ENCODE data around the gene COG4. TPM values are rescaled to one million over a fixed set of nuclear protein-coding genes. Genes with fewer than 3 reads are reported as not detected.
A peak's percentile ranks its signal among the peaks of the same experiment; 100 is the strongest.
"Not testable (repeated sequence)": the region's sequence is repeated elsewhere in the genome, so short reads cannot be mapped to it uniquely, and the experiment has no call there.

Gene COG4
- total and polyA plus RNA-seq, 2 donors = 39.6 to 63.3 TPM

DNA sequence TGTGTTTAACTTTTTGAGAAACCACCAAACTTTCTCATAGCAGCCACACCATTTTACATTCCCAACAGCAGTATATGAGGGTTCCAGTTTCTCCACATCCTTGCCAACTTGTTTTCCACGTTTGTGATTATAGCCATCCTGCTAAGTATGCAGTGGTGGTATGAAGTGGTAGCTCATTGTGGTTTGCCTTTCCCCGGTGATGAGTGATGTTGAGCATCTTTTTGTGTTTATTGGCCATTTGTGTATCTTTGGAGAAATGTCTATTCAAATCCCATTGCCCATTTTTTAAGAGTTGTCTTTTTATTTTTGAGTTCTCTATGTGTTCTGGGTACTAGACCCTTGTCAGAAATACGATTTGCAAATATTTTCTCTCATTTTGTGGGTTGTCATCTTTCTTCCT, 17.6 kb upstream of the COG4 start:
- Histone ChIP-seq H3K4me3 (ENCODE audit: low read length in 2 of 2) (no peak overlapping the region), H3K4me1 (ENCODE audit: control insufficient read depth in 2 of 2, insufficient read depth in 2 of 2, low read length in 2 of 2) (no peaks in the 10 kb centered on the region), H3K27ac (ENCODE audit: low read depth in 1 of 2, low read length in 1 of 2) (no peak overlapping the region)

GRCh38 chr16:70534971-70535370, 11.6 kb upstream of the COG4 start:
- Histone ChIP-seq H3K4me1 (ENCODE audit: control insufficient read depth in 2 of 2, insufficient read depth in 2 of 2, low read length in 2 of 2) (no peaks in the 10 kb centered on the region), H3K36me3 (ENCODE audit: control insufficient read depth in 2 of 2, insufficient read depth in 2 of 2, low read length in 1 of 2) (peaks cover 71 to 89% of the 10 kb centered on the region in 2 donors), H3K9me3 (ENCODE audit: control insufficient read depth in 2 of 2, insufficient read depth in 1 of 2, low read length in 1 of 2) (no peaks in the 10 kb centered on the region), H3K27me3 (ENCODE audit: control insufficient read depth in 2 of 2, insufficient read depth in 1 of 2, low read length in 1 of 2) (no peaks in the 10 kb centered on the region), H3K4me3 (ENCODE audit: low read length in 2 of 2) (no peak overlapping the region), H3K27ac (ENCODE audit: low read depth in 1 of 2, low read length in 1 of 2) (no peak overlapping the region)
- 96% methylated on average over 2 of the region's 2 CpGs for WGBS
- no peak for DNase-seq (ENCODE audit: low read depth in 6 of 9, low spot score in 9 of 9)

More for the DNA sequence above, 17.6 kb upstream of the COG4 start:
- H3K9me3 ChIP-seq (ENCODE audit: control insufficient read depth in 2 of 2, insufficient read depth in 1 of 2, low read length in 1 of 2) = no peaks in the 10 kb centered on the region
- H3K36me3 ChIP-seq (ENCODE audit: control insufficient read depth in 2 of 2, insufficient read depth in 2 of 2, low read length in 1 of 2) = peaks cover 79 to 98% of the 10 kb centered on the region in 2 donors
- DNase-seq (ENCODE audit: low read depth in 6 of 9, low spot score in 9 of 9) = no peak
- 89% methylated on average over 3 of the region's 3 CpGs for WGBS
- no peaks in the 10 kb centered on the region for H3K27me3 ChIP-seq (ENCODE audit: control insufficient read depth in 2 of 2, insufficient read depth in 1 of 2, low read length in 1 of 2)

DNA sequence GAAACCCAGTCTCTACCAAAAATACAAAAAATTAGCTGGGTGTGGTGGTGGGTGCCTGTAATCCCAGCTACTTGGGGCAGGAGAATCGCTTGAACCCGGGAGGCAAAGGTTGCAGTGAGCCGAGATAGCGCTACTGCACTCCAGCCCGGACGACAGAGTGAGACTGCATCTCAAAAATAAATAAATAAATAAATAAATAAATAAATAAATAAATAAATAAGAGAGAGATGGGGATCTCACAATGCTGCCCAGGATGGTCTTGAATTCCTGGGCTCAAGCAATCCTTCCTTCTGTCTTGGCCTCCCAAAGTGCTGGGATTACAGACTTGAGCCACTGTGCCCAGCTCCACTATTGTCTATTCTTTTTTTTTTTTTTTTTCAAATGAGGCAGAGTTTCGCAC, 6.6 kb upstream of the COG4 start:
- not testable (repeated sequence) for H3K27me3 ChIP-seq (ENCODE audit: control insufficient read depth in 2 of 2, insufficient read depth in 1 of 2, low read length in 1 of 2); H3K27ac ChIP-seq (ENCODE audit: low read depth in 1 of 2, low read length in 1 of 2); DNase-seq (ENCODE audit: low read depth in 6 of 9, low spot score in 9 of 9); H3K4me3 ChIP-seq (ENCODE audit: low read length in 2 of 2); H3K9me3 ChIP-seq (ENCODE audit: control insufficient read depth in 2 of 2, insufficient read depth in 1 of 2, low read length in 1 of 2)
- H3K4me1 ChIP-seq (ENCODE audit: control insufficient read depth in 2 of 2, insufficient read depth in 2 of 2, low read length in 2 of 2) = peaks cover 5 to 12% of the 10 kb centered on the region in 2 donors
- 98% methylated on average over 7 of the region's 7 CpGs for WGBS
- H3K36me3 ChIP-seq (ENCODE audit: control insufficient read depth in 2 of 2, insufficient read depth in 2 of 2, low read length in 1 of 2) = peaks cover 60 to 84% of the 10 kb centered on the region in 2 donors

DNA sequence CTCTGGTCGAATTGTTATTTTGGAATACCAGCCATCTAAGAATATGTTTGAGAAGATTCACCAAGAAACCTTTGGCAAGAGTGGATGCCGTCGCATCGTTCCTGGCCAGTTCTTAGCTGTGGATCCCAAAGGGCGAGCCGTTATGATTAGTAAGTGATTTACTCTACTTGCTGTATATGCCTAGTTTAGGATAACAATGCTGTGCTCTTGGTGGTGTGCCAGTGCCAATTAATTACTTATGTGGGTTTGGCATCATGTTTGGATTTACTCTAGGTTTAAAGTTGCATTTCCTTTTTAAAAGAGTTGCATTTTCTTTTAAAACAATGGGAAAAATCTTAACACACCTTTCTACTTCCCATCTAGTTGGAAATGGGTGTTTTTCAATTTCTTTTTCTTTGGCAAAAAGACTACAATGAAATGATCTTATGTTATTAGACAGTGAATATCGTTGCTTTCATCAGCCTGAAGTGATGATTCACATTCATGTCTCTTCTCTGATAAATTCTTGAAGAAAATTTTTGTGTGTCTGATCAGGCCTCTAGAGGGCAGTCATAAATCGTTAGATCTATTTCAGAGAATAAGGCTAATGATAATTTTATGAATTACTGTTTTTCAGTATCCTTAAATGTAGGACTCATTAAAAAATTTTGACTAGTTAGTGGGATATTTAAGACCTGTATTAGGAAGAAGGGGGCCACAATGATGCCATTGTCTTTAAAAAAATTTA, 5.9 kb upstream of the COG4 start:
- no peak overlapping the region for H3K27ac ChIP-seq (ENCODE audit: low read depth in 1 of 2, low read length in 1 of 2)
- peaks cover 7 to 14% of the 10 kb centered on the region in 2 donors for H3K4me1 ChIP-seq (ENCODE audit: control insufficient read depth in 2 of 2, insufficient read depth in 2 of 2, low read length in 2 of 2)
- WGBS = 85% methylated on average over 8 of the region's 8 CpGs
- no peaks in the 10 kb centered on the region for H3K9me3 ChIP-seq (ENCODE audit: control insufficient read depth in 2 of 2, insufficient read depth in 1 of 2, low read length in 1 of 2)
- H3K27me3 ChIP-seq (ENCODE audit: control insufficient read depth in 2 of 2, insufficient read depth in 1 of 2, low read length in 1 of 2) = no peaks in the 10 kb centered on the region
- H3K4me3 ChIP-seq (ENCODE audit: low read length in 2 of 2) = no peak overlapping the region
- H3K36me3 ChIP-seq (ENCODE audit: control insufficient read depth in 2 of 2, insufficient read depth in 2 of 2, low read length in 1 of 2) = peaks cover 54 to 77% of the 10 kb centered on the region in 2 donors
- peak in 1 of 9 donors; percentile 41 for DNase-seq (ENCODE audit: low read depth in 6 of 9, low spot score in 9 of 9)

DNA sequence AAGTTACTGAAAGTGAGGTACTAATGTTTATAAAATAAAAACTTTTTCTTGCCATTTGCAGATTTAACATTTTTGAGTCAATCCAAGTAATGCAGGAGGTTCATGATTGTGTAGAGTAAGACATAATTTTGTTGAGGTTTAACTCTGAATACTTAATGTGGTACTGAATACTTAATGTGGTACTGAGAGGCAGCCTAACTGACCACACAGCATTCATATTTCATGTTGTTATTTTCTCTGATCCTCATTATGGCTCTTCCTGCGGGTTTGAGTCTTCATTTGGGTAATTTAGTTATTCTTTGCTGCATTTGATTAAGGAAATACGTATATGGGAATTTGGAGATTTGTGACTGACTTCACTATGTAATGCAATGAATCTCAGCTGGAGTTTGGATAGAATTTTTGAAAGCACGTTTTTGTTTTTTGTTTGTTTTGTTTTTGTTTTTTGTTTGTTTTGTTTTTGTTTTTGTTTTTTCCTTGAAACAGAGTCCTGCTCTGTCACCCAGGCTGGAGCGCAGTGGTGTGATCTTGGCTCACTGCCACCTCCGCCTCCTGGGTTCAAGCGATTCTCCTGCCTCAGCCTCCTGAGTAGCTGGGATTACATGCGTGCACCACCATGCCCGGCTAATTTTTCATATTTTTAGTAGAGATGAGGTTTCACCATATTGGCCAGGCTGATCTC, 4.1 kb upstream of the COG4 start:
- Histone ChIP-seq H3K27ac (ENCODE audit: low read depth in 1 of 2, low read length in 1 of 2) (no peak overlapping the region), H3K36me3 (ENCODE audit: control insufficient read depth in 2 of 2, insufficient read depth in 2 of 2, low read length in 1 of 2) (peaks cover 46 to 60% of the 10 kb centered on the region in 2 donors), H3K9me3 (ENCODE audit: control insufficient read depth in 2 of 2, insufficient read depth in 1 of 2, low read length in 1 of 2) (no peaks in the 10 kb centered on the region), H3K27me3 (ENCODE audit: control insufficient read depth in 2 of 2, insufficient read depth in 1 of 2, low read length in 1 of 2) (no peaks in the 10 kb centered on the region), H3K4me3 (ENCODE audit: low read length in 2 of 2) (no peak overlapping the region), H3K4me1 (ENCODE audit: control insufficient read depth in 2 of 2, insufficient read depth in 2 of 2, low read length in 2 of 2) (peaks cover 9 to 15% of the 10 kb centered on the region in 2 donors)
- DNase-seq (ENCODE audit: low read depth in 6 of 9, low spot score in 9 of 9) = no peak
- 94% methylated on average over 8 of the region's 8 CpGs for whole genome bisulfite sequencing

- Histone ChIP-seq H3K27me3 (ENCODE audit: control insufficient read depth in 2 of 2, insufficient read depth in 1 of 2, low read length in 1 of 2) (no peaks in the 10 kb centered on the region), H3K36me3 (ENCODE audit: control insufficient read depth in 2 of 2, insufficient read depth in 2 of 2, low read length in 1 of 2) (peaks cover 37 to 52% of the 10 kb centered on the region in 2 donors), H3K27ac (ENCODE audit: low read depth in 1 of 2, low read length in 1 of 2) (no peak overlapping the region), H3K4me1 (ENCODE audit: control insufficient read depth in 2 of 2, insufficient read depth in 2 of 2, low read length in 2 of 2) (peaks cover 13 to 22% of the 10 kb centered on the region in 2 donors), H3K9me3 (ENCODE audit: control insufficient read depth in 2 of 2, insufficient read depth in 1 of 2, low read length in 1 of 2) (no peaks in the 10 kb centered on the region), H3K4me3 (ENCODE audit: low read length in 2 of 2) (no peak overlapping the region)
- DNase-seq (ENCODE audit: low read depth in 6 of 9, low spot score in 9 of 9) = no peak
- 79% methylated on average over 6 of the region's 6 CpGs for WGBS
These were observed 3.0 kb upstream of the COG4 start for GRCh38 chr16:70526403-70526802.

- Histone ChIP-seq H3K27ac (ENCODE audit: low read depth in 1 of 2, low read length in 1 of 2) (peak overlapping the region; percentile 95 to 97), H3K4me1 (ENCODE audit: control insufficient read depth in 2 of 2, insufficient read depth in 2 of 2, low read length in 2 of 2) (peaks cover 13 to 26% of the 10 kb centered on the region in 2 donors), H3K36me3 (ENCODE audit: control insufficient read depth in 2 of 2, insufficient read depth in 2 of 2, low read length in 1 of 2) (peaks cover 20 to 35% of the 10 kb centered on the region in 2 donors), H3K4me3 (ENCODE audit: low read length in 2 of 2) (peak overlapping the region; percentile 93 to 99)
- not testable (repeated sequence) for H3K27me3 ChIP-seq (ENCODE audit: control insufficient read depth in 2 of 2, insufficient read depth in 1 of 2, low read length in 1 of 2); H3K9me3 ChIP-seq (ENCODE audit: control insufficient read depth in 2 of 2, insufficient read depth in 1 of 2, low read length in 1 of 2); DNase-seq (ENCODE audit: low read depth in 6 of 9, low spot score in 9 of 9)
- WGBS = under 1% methylated on average over 24 of the region's 24 CpGs
These were observed 1.1 kb upstream of the COG4 start for GRCh38 chr16:70524399-70524825.

GRCh38 chr16:70523743-70524398, 517 bp upstream of the COG4 start, which contains the start of gene SF3B3:
TSS of gene SF3B3 (plus strand) at chr16:70523816. CDS start at chr16:70526657, 2,841 bp downstream.
- no peaks in the 10 kb centered on the region for H3K27me3 ChIP-seq (ENCODE audit: control insufficient read depth in 2 of 2, insufficient read depth in 1 of 2, low read length in 1 of 2)
- H3K4me3 ChIP-seq (ENCODE audit: low read length in 2 of 2) = peak within 1 kb of the TSS; percentile 93 to 99
- H3K36me3 ChIP-seq (ENCODE audit: control insufficient read depth in 2 of 2, insufficient read depth in 2 of 2, low read length in 1 of 2) = peaks cover 16 to 29% of the 10 kb centered on the region in 2 donors
- no peaks in the 10 kb centered on the region for H3K9me3 ChIP-seq (ENCODE audit: control insufficient read depth in 2 of 2, insufficient read depth in 1 of 2, low read length in 1 of 2)
- WGBS = under 1% methylated on average over 32 of the region's 32 CpGs
- peaks cover 13 to 26% of the 10 kb centered on the region in 2 donors for H3K4me1 ChIP-seq (ENCODE audit: control insufficient read depth in 2 of 2, insufficient read depth in 2 of 2, low read length in 2 of 2)
- peak within 1 kb of the TSS; percentile 95 to 97 for H3K27ac ChIP-seq (ENCODE audit: low read depth in 1 of 2, low read length in 1 of 2)
- DNase-seq (ENCODE audit: low read depth in 6 of 9, low spot score in 9 of 9) = peak in 5 of 9 donors; percentile 36 to 63 (median 58)
